ENCODE measurements around the gene RALGPS2.
"Not testable (repeated sequence)": the region's sequence is repeated elsewhere in the genome, so short reads cannot be mapped to it uniquely, and the experiment has no call there.

GRCh38 chr1:178747361-178747760, 22.3 kb downstream of the RALGPS2 start:
- not testable (repeated sequence) for TF ChIP-seq ZNF24 (tag by site-specific recombination; IDR thresholded peaks at IDR 0.05); SETDB1 (IDR thresholded peaks at IDR 0.05; ENCODE audit: insufficient read length, low read length); PBX3 (CRISPR knock-in tag; IDR thresholded peaks at IDR 0.05); ZNF692 (tag by site-specific recombination; IDR thresholded peaks at IDR 0.05); REST (tag by site-specific recombination; IDR thresholded peaks at IDR 0.05); HOXD13 (CRISPR knock-in tag; IDR thresholded peaks at IDR 0.05; ENCODE audit: borderline replicate concordance); ZNF639 (tag by site-specific recombination; IDR thresholded peaks at IDR 0.05); ZNF670 (tag by site-specific recombination; IDR thresholded peaks at IDR 0.05; ENCODE audit: low read depth); CTCF (tag by site-specific recombination; IDR thresholded peaks at IDR 0.05); KLF9 (tag by site-specific recombination; IDR thresholded peaks at IDR 0.05; ENCODE audit: low read depth); TCF7L2 (IDR thresholded peaks at IDR 0.05; ENCODE audit: borderline replicate concordance, low read depth, low read length); ZEB2 (tag by site-specific recombination; IDR thresholded peaks at IDR 0.05); ZBTB21 (tag by site-specific recombination; IDR thresholded peaks at IDR 0.05)

Data from HEK293 (cell line).